HepG2 (cell line): ENCODE measurements around the gene TAS1R3. TPM values are rescaled to one million over a fixed set of nuclear protein-coding genes. Genes with fewer than 3 reads are reported as not detected.

Experiments
- BRCA1 ChIP-seq: sonication (generic); formaldehyde crosslinking; IDR thresholded peaks from 2 replicates; pipeline ENCODE4 v1.4.0; 2020; ENCODE audit warnings: missing genetic modification reagents
- ETS1 ChIP-seq: sonication (generic); formaldehyde crosslinking; IDR thresholded peaks from 2 replicates; pipeline ENCODE4 v1.4.0; 2020; ENCODE audit warnings: missing genetic modification reagents
- FOXJ3 ChIP-seq: sonication (generic); formaldehyde crosslinking; IDR thresholded peaks from 2 replicates; pipeline ENCODE4 v1.4.0; 2020; ENCODE audit warnings: missing genetic modification reagents, mild to moderate bottlenecking, borderline replicate concordance
- IKZF5 ChIP-seq: IDR thresholded peaks from 2 replicates; pipeline ENCODE4 v1.6.1; 2018; ENCODE audit warnings: missing genetic modification reagents, mild to moderate bottlenecking, missing compliant biosample characterization
- NFKBIZ ChIP-seq: IDR thresholded peaks from 2 replicates; pipeline ENCODE4 v1.6.1; 2018; ENCODE audit warnings: missing genetic modification reagents, missing compliant biosample characterization
- PAXIP1 ChIP-seq: sonication (generic); formaldehyde crosslinking; conservative IDR thresholded peaks from 2 replicates; pipeline ENCODE4 v1.4.0; 2020; ENCODE audit warnings: mild to moderate bottlenecking, missing genetic modification reagents, moderate library complexity
- PHF5A ChIP-seq: IDR thresholded peaks from one replicate; pipeline ENCODE4 v1.6.1; 2018; ENCODE audit warnings: low read depth, missing genetic modification reagents; ENCODE audit not compliant: unreplicated experiment
- SP5 ChIP-seq: IDR thresholded peaks from 2 replicates; pipeline ENCODE4 v1.6.1; 2016; ENCODE audit warnings: low read depth, borderline replicate concordance
- TEAD2 ChIP-seq: sonication (generic); formaldehyde crosslinking; IDR thresholded peaks from 2 replicates; pipeline ENCODE4 v1.9.0; 2021; ENCODE audit warnings: missing genetic modification reagents
- TFE3 ChIP-seq: IDR thresholded peaks from 2 replicates; pipeline ENCODE4 v1.6.1; 2016
- TRAFD1 ChIP-seq: sonication (generic); formaldehyde crosslinking; IDR thresholded peaks from 2 replicates; pipeline ENCODE4 v1.5.1; 2020; ENCODE audit warnings: missing genetic modification reagents, mild to moderate bottlenecking, borderline replicate concordance
- ZNF205 ChIP-seq: IDR thresholded peaks from 2 replicates; pipeline ENCODE4 v1.6.1; 2018; ENCODE audit warnings: missing biosample characterization, missing genetic modification reagents
- ZNF430 ChIP-seq: sonication (generic); formaldehyde crosslinking; IDR thresholded peaks from 2 replicates; pipeline ENCODE4 v1.9.0; 2021; ENCODE audit warnings: mild to moderate bottlenecking, missing genetic modification reagents
- ZNF574 ChIP-seq: sonication (generic); formaldehyde crosslinking; IDR thresholded peaks from 2 replicates; pipeline ENCODE4 v1.4.0; 2020; ENCODE audit warnings: missing genetic modification reagents
- polyA plus RNA-seq, 8 experiments: library from polyadenylated mRNA; depleted of rRNA in 3 of 8; stranded (reverse) in 7 of 8; unstranded in 1 of 8; fragments of >200 nt; fragmentation: Illumina TruSeq in 4 of 8; extraction: Trizol in 4 of 8; gene quantifications; 2 replicates each; pipeline versions ENCODE4 v1.2.1 to v1.2.3, GENCODE V29; 2011 to 2016; ENCODE audit warnings: low read depth in 4 of 8, missing spikeins in 1 of 8, mixed read lengths in 1 of 8; ENCODE audit not compliant: insufficient read depth in 1 of 8
- total RNA-seq, 5 experiments: library from RNA; depleted of rRNA; stranded (reverse); fragments of >200 nt; fragmentation: Illumina TruSeq; extraction: Trizol; gene quantifications; 2 replicates each; pipeline ENCODE4 v1.2.3, GENCODE V29; 2016; ENCODE audit warnings: low read depth in 1 of 5

Gene TAS1R3
- total and polyA plus RNA-seq, 2 of the 13 experiments (the other 11 are each of a cell fraction or from before 2014, with no cell fraction given): 0.13 to 0.15 TPM

- TF ChIP-seq TRAFD1: no peak
- peak; percentile 24; the same call in 1 of the 2 replicates for TF ChIP-seq ZNF205 (CRISPR knock-in tag)
- peak; percentile 71 for TF ChIP-seq PAXIP1
- TF ChIP-seq SP5 (CRISPR knock-in tag): peak; percentile 50; the same call in 1 of the 2 replicates
- TF ChIP-seq NFKBIZ (CRISPR knock-in tag): peak; percentile 8; the same call in 1 of the 2 replicates
- TF ChIP-seq ZNF574 (CRISPR knock-in tag): peak; percentile 61; the same call in 1 of the 2 replicates
- TF ChIP-seq PHF5A (CRISPR knock-in tag): peak; percentile 33
- no peak for TF ChIP-seq ETS1 (CRISPR knock-in tag)
- TF ChIP-seq IKZF5: 0 out of 2 replicates have a peak, but pooled peaks have one; percentile 10
- TF ChIP-seq FOXJ3 (CRISPR knock-in tag): no peak
- no peak for TF ChIP-seq BRCA1
- TF ChIP-seq TEAD2 (CRISPR knock-in tag): no peak
- TF ChIP-seq TFE3 (CRISPR knock-in tag): no peak
- TF ChIP-seq ZNF430 (CRISPR knock-in tag): peak; percentile 82
Observed at GRCh38 chr1:1358433-1359271, 27.6 kb downstream of the TAS1R3 start, which contains the start of gene MXRA8 (continued).
